ENCODE results near the gene BAIAP2.

GRCh38 chr17:81046770-81047359, 11.9 kb downstream of the BAIAP2 start:
- TF ChIP-seq POLR2A (IDR thresholded peaks at IDR 0.05) (no peak), EP300 (IDR thresholded peaks at IDR 0.05) (no peak)
- TF ChIP-seq, protein P1, sequence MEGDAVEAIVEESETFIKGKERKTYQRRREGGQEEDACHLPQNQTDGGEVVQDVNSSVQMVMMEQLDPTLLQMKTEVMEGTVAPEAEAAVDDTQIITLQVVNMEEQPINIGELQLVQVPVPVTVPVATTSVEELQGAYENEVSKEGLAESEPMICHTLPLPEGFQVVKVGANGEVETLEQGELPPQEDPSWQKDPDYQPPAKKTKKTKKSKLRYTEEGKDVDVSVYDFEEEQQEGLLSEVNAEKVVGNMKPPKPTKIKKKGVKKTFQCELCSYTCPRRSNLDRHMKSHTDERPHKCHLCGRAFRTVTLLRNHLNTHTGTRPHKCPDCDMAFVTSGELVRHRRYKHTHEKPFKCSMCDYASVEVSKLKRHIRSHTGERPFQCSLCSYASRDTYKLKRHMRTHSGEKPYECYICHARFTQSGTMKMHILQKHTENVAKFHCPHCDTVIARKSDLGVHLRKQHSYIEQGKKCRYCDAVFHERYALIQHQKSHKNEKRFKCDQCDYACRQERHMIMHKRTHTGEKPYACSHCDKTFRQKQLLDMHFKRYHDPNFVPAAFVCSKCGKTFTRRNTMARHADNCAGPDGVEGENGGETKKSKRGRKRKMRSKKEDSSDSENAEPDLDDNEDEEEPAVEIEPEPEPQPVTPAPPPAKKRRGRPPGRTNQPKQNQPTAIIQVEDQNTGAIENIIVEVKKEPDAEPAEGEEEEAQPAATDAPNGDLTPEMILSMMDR (IDR thresholded peaks at IDR 0.05): no peak
